ENCODE results near the gene ETF1.

ETF1 gene

DNA sequence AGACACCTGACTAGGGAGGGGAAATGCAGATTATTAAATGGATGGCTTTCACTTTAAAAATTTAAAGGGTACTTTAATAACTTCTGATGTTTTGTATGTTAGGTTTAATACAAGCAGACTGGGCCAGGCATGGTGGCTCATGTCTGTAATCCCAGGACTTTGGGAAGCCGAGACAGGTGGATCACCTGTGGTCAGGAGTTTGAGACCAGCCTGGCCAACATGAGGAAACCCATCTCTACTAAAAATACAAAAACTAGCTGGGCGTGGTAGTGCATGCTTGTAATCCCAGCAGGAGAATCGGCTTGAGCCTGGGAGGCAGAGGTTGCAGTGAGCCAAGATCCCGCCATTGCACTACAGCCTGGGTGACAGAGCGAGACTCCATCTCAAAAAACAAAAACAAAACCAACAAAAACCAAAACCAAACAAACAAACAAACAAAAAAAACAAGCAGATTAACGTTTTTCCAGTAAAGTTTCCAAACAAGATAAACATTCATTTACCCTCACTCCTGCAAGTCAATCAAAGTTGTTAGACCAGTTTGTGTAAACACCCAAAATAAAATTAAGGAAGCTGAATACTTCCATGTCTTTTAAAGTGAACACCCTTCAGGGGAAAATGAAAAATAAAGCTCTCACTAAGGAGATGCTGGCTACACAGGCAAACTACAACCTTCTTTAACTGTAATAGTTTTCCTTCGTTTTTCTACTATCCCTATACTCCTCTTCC lies 14.1 kb downstream of the ETF1 start:
- DNase-seq (ENCODE audit: low read depth) = no peak

DNA sequence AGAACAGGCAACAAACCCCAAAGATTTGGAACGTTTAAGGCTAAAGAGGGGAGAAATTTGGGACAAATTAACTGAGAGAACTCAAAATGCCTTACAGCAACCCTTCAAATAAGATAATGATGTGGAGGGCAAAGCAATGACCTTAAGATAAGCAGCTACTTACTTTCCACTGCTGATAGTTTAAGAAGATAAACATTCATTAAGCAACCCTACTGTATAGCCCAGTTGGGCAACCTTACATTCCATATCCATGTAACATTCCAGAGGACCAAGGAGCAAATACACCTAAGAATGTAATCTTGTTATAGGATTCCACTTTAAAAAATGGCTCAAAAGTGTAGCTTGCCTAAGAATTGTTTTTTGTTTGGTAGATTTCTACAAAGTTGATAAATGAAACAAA lies 14.8 kb downstream of the ETF1 start:
- peak; percentile 40 for DNase-seq (ENCODE audit: low read depth)

GRCh38 chr5:138527170-138527569 lies 15.9 kb downstream of the ETF1 start:
- DNase-seq (ENCODE audit: low read depth) = no peak

- no peak for DNase-seq (ENCODE audit: low read depth)
These were observed 19.6 kb downstream of the ETF1 start for GRCh38 chr5:138523406-138523805.

- DNase-seq (ENCODE audit: low read depth) = no peak
These were observed 22.1 kb downstream of the ETF1 start for GRCh38 chr5:138520971-138521370.

- no peak for DNase-seq (ENCODE audit: low read depth)
These were observed 25.6 kb downstream of the ETF1 start for GRCh38 chr5:138517437-138517836.

- no peak for DNase-seq (ENCODE audit: low read depth)
These were observed 27.3 kb downstream of the ETF1 start for GRCh38 chr5:138515556-138516245.

DNA sequence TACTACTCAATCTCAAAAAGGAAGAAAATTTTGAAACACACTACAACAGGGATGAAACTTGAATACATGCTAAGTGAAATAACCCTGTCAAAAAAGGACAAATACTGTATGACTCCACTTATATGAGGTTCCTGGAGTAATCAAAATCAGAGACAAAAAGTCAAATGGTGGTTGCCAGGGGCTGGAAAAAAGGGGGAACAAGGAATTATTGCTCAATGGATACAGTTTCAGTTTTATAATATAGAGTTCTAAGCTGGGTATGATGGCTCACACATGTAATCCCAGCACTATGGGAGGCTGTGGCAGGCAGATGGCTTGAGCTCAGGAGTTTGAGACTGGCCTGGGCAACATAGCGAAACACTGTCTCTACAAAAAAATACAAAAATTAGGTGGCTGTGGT lies 29.0 kb downstream of the ETF1 start:
- no peak for DNase-seq (ENCODE audit: low read depth)

GRCh38 chr5:138508958-138509357 lies 34.1 kb downstream of the ETF1 start:
- peak; percentile 23 for DNase-seq (ENCODE audit: low read depth)

- peak; percentile 56 for DNase-seq (ENCODE audit: low read depth)
These were observed 35.6 kb downstream of the ETF1 start for GRCh38 chr5:138507485-138507884.

DNA sequence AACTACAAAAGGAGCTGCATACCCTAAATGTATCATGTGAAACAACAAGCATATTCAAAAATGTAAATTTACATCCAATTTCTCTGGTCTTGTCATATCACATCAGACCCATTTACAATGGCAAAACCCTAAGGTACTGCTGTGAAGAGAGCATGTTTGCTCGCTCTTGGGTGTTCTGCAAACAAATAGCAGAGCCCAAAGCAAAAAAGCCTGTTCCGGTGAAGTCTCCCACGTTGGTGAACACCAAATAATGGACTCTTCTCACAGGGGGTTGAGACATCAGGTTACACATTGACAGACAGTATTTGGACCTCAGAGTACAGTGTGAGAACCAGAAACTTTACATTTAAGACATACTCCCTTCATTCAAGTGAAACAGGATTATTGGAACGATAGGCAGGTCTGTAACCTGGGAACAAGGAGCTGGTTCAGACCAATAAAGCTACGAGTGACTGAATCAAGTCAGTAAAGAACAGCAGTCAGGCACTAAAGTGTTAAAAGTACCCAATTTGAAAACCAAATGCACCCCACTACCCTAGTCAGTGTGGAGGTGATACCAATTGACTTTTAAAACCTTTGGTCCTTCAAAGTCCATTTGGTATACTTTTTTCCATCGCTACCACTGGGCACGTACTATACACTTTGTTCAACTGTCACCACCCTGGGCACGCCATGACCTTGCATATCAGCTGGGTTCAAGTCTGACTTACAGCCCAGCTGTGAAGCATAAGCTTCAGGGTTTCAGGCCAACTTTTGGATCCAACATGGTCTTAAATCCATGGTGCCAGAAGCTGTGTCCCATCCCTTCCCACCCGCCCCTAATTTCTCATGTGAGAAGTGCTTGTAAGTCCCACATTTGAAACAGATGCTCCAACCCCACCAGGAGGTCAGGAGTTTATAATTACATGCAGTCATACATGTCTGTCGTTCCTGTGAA lies 36.4 kb downstream of the ETF1 start:
- DNase-seq (ENCODE audit: low read depth) = no peak

DNA sequence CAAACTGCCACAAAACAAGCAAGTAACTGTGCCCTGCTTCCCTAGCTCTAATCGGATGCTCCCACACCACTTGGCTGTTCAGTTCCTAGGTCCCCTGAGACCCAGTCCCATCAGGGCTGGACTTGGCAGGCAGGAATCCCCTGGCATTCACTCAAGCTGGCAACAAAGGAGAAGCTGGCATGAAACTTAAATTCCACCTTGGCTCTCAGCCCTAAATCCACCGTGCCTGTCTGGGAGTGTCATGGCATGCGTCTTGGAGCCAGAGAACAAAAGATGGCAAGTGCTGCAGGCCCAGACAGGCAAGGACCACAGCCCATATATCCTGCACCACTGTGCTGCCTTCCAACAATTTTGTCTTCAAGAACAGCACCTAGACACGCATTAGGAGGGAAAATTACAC lies 38.2 kb downstream of the ETF1 start:
- no peak for DNase-seq (ENCODE audit: low read depth)

DNA sequence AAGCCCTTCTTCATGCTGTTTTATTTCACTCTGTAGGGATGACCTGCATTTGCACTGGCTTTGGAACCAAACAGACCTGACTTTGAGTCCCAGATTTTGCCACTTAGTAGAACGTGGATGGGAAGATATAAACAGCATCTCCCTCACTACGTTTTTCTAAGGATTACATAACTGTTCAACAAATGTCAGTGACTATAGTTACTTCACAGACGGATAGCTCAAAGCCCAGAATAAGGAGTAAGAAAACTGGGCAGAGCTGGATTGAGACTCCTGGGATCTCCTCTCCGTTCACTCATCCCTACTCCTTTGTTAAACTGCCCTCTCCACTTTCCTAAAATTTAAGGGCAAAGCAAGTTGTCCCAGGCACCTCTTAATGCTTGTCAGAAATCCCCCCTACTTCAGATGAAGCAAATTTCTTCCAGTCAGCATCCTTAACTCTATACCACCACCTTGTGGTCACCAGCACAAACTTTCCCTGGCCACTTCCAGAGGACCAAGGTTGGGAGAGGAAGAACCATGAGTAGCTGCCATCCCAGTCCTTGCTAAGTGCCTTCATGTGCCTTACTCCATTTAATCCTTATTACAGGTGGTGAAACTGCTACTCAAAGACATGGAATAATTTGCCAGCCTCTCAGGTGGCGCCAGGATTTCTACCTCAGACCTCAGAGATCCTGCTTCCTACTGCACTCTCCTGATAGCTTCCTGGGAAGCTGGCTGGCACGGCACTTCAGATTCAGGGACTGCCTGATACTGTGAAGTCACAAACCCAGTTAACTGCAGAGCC lies 39.4 kb downstream of the ETF1 start:
- DNase-seq (ENCODE audit: low read depth) = peak; percentile 71

DNA sequence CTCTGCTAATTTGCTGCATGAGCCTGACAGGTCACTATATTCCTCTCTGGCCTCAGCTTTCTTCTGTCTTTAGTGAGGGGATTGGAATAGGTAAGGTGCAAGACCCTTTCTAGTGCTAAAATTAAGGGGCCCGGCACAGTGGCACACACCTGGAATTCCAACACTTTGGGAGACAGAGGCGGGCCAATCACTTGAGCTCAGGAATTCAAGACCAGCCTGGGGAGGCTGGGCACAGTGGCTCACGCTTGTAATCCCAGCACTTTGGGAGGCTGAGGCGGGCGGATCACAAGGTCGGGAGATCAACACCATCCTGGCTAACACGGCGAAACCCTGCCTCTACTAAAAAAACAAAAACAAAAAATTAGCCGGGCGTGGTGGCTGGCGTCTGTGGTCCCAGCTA lies 40.5 kb downstream of the ETF1 start:
- DNase-seq (ENCODE audit: low read depth) = no peak

DNA sequence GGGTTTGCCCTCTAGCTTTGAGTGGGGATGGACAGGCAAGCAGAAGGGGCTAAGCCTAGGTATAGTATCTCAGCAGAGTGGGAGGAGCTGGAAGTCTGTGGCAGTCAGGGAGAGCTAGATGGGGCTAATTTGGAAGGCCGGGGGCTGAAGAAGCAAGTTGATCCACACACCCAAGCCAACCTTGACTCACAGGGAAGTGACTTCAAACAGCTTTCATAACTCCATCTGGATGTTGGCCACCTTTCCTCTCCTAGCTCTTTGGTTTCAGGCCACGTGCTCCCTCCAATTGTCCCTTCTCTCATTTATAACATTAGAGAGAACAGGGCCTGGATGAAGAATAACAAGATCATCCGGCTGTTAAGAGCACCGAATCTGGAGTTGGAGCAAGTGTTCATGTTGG lies 40.9 kb downstream of the ETF1 start:
- no peak for DNase-seq (ENCODE audit: low read depth)

GRCh38 chr5:138498376-138498775 lies 44.7 kb downstream of the ETF1 start:
- DNase-seq (ENCODE audit: low read depth) = no peak

GRCh38 chr5:138495351-138495750 lies 47.7 kb downstream of the ETF1 start:
- DNase-seq (ENCODE audit: low read depth) = no peak

GRCh38 chr5:138492560-138493045 lies 50.4 kb downstream of the ETF1 start:
- DNase-seq (ENCODE audit: low read depth) = no peak

GRCh38 chr5:138491669-138492559 lies 51.1 kb downstream of the ETF1 start:
- DNase-seq (ENCODE audit: low read depth) = peak; percentile 92

DNA sequence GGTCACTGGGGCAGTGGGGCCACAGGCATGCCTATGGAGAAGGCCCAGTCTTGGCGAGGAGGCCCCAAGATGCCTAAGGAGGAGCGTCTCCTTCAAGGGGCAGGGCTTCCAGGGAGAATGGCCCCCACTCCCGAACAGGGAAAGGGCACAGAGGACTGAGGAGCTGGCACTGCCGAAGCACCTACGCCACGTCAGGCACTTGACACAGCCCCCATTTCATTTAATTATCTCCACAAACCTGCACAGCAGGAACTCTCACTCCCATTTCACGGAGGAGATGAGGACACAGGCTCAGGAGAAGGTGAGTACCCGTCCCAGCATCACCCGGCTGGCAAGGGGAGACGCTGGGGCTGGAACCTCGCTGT lies 51.8 kb downstream of the ETF1 start:
- no peak for DNase-seq (ENCODE audit: low read depth)

All from EH (cell line).